ENCODE results near the gene COQ2. TPM values are rescaled to one million over a fixed set of nuclear protein-coding genes. Genes with fewer than 3 reads are reported as not detected.

The COQ2 gene
- total RNA-seq, 1 donor from 2014 or later, result 9.5 TPM

- FAIRE-seq, result no peak
- no peak for TF ChIP-seq CTCF (IDR thresholded peaks at IDR 0.05; ENCODE audit: insufficient read depth, low read length, severe bottlenecking)
- H3K36me3 ChIP-seq (ENCODE audit: control insufficient read depth, insufficient read depth, low read length), result no peaks in the 10 kb centered on the region
- no peaks in the 10 kb centered on the region for H3K27me3 ChIP-seq (ENCODE audit: control insufficient read depth, insufficient read depth, low read length)
- no peak for DNase-seq (ENCODE audit: low read depth)
- H3K4me3 ChIP-seq (ENCODE audit: low read depth, low read length), result no peak overlapping the region
These were observed 11.7 kb downstream of the COQ2 start for GRCh38 chr4:83272900-83273299.

GRCh38 chr4:83269256-83269655 lies 15.3 kb downstream of the COQ2 start:
- Histone ChIP-seq H3K4me3 (ENCODE audit: low read depth, low read length) (no peak overlapping the region), H3K27me3 (ENCODE audit: control insufficient read depth, insufficient read depth, low read length) (no peaks in the 10 kb centered on the region), H3K36me3 (ENCODE audit: control insufficient read depth, insufficient read depth, low read length) (no peaks in the 10 kb centered on the region)
- FAIRE-seq (no peak), DNase-seq (ENCODE audit: low read depth) (no peak)
- no peak for TF ChIP-seq CTCF (IDR thresholded peaks at IDR 0.05; ENCODE audit: insufficient read depth, low read length, severe bottlenecking)

DNA sequence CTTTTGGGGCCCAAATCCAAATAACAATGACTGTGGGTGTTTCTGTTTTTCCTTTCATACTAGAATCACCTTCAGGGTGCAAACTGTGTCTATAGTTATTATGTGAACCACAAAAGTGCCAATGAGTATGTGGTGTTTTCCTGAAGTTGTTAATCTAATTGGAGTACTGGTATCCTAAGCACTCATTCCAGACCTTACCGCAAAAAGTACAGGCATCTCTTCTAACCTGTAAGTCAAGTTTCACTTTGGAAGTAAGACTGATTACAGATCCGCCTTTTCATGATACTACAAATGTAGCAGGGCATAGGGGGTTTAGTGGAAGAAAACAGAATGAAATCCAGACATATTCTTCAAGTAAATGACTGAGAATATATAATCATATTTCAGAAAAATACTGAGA lies 16.1 kb downstream of the COQ2 start:
- no peak for DNase-seq (ENCODE audit: low read depth)
- no peak for TF ChIP-seq CTCF (IDR thresholded peaks at IDR 0.05; ENCODE audit: insufficient read depth, low read length, severe bottlenecking)
- Histone ChIP-seq H3K27me3 (ENCODE audit: control insufficient read depth, insufficient read depth, low read length) (no peaks in the 10 kb centered on the region), H3K36me3 (ENCODE audit: control insufficient read depth, insufficient read depth, low read length) (no peaks in the 10 kb centered on the region), H3K4me3 (ENCODE audit: low read depth, low read length) (no peak overlapping the region)
- FAIRE-seq, result no peak

DNA sequence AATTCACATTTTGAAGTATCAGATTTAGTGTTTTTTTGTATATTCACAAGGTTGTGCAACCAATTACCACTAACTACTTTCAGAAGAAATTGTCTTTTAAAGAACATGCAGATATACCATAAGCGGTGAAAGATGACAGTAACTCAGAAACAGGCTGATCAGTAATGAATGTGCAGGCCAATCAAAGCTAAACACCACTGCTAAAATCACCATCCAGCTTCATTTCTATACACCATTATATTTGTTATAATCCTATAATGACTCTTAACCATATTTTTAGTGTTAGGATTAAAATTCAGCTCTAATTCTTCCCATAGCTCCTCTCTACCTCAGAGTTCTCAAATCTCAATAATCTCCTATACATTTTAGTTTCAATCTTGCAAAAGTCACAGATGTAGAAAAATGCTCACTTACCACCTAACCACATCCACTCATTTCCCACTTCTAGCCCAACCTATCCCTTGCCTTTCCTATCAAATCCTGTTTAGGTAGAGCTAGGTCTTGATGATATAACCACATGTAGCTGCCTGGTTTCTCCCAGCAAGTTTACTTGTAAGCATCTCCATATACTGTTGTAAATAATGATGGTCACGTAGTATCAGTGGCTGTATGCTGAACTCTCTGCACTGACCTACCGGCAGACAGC lies 16.6 kb downstream of the COQ2 start:
- no peaks in the 10 kb centered on the region for H3K36me3 ChIP-seq (ENCODE audit: control insufficient read depth, insufficient read depth, low read length)
- TF ChIP-seq CTCF (IDR thresholded peaks at IDR 0.05; ENCODE audit: insufficient read depth, low read length, severe bottlenecking), result no peak
- no peaks in the 10 kb centered on the region for H3K27me3 ChIP-seq (ENCODE audit: control insufficient read depth, insufficient read depth, low read length)
- DNase-seq (ENCODE audit: low read depth), result no peak
- no peak overlapping the region for H3K4me3 ChIP-seq (ENCODE audit: low read depth, low read length)
- FAIRE-seq, result no peak

DNA sequence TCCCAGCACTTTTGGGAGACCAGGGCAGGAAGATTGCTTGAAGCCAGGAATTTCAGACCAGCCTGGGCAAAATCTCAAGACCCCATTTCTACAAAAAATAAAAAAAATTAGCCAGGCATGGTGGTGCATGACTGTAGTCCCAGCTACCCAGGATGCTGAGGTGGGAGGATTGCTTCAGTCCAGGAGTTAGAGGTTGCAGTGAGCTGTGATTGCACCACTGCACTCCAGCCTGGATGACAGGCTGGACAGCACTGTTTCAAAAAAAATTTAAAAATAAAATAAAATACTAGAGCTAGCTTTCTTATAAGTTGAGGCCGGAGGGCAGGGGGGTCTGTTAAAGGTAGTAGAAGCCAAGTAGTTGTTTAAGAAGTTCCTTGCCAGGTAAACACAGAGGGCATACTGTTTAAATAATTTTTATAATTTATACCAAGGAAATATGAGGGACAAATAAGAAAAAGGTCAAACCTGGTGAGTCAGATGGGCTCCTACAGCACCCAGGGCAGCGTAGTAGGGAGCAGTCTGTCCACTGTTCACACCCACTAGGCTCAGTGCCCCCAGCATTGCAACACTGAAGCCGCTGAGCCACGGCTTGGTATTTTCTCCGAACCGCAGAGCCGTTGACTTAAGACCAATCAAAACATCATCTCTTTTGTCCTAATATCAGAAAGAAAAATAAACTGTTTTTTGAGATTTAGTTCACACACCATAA lies 17.3 kb downstream of the COQ2 start:
- TF ChIP-seq CTCF (IDR thresholded peaks at IDR 0.05; ENCODE audit: insufficient read depth, low read length, severe bottlenecking), result no peak
- DNase-seq (ENCODE audit: low read depth) (peak; percentile 59), FAIRE-seq (no peak)
- no peak overlapping the region for H3K4me3 ChIP-seq (ENCODE audit: low read depth, low read length)
- no peaks in the 10 kb centered on the region for H3K27me3 ChIP-seq (ENCODE audit: control insufficient read depth, insufficient read depth, low read length)
- no peaks in the 10 kb centered on the region for H3K36me3 ChIP-seq (ENCODE audit: control insufficient read depth, insufficient read depth, low read length)
